PC-9 (cell line): ENCODE data around the gene COMMD1.

Source experiments
- EZH2 ChIP-seq: fragments of 200-600 bp; sonication (generic); IDR thresholded peaks from 2 replicates; pipeline ENCODE4 v1.8.0; 2017; ENCODE audit warnings: antibody characterized with exemption, low read depth
- TF ChIP-seq, protein P1 (sequence below): fragments of 200-600 bp; sonication (generic); conservative IDR thresholded peaks from 2 replicates; pipeline ENCODE4 v1.6.1; 2017; ENCODE audit warnings: mixed run types, antibody characterized with exemption, mild to moderate bottlenecking, moderate library complexity

DNA sequence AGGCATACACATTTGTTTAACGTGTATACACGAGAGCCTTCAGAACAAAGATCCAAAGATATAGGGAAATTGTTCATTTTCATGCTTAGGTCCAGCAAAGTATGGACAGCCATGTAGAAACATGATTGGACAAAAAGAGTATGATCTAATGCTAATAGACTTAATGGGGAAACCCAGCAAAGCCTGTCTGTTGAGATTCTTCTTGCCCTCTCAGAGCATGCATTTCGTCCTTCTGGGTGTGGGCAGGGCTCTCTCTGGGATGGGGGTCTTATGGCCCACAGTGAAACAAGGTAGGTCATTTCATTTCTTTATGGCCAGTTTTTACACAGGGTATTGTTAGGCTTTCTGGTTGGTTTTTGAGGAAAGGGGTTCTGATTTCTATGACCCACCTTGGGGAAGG lies 124.4 kb downstream of the COMMD1 start:
- TF ChIP-seq, protein P1, sequence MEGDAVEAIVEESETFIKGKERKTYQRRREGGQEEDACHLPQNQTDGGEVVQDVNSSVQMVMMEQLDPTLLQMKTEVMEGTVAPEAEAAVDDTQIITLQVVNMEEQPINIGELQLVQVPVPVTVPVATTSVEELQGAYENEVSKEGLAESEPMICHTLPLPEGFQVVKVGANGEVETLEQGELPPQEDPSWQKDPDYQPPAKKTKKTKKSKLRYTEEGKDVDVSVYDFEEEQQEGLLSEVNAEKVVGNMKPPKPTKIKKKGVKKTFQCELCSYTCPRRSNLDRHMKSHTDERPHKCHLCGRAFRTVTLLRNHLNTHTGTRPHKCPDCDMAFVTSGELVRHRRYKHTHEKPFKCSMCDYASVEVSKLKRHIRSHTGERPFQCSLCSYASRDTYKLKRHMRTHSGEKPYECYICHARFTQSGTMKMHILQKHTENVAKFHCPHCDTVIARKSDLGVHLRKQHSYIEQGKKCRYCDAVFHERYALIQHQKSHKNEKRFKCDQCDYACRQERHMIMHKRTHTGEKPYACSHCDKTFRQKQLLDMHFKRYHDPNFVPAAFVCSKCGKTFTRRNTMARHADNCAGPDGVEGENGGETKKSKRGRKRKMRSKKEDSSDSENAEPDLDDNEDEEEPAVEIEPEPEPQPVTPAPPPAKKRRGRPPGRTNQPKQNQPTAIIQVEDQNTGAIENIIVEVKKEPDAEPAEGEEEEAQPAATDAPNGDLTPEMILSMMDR = no peak
- no peak for TF ChIP-seq EZH2
